GM23338 (cell line): Measurements from ENCODE around the gene PCSK5. TPM values are rescaled to one million over a fixed set of nuclear protein-coding genes. Genes with fewer than 3 reads are reported as not detected.

Experiments
- ATAC-seq: fragments of 200-7000 bp; cut with Tn5 transposase; 3 replicates; pipeline ENCODE4 v1.9.1; 2020
- DNase-seq: peaks from one replicate; pipeline ENCODE4 v3.0.0-alpha.2; 2015; ENCODE audit warnings: low spot score
- H2AFZ ChIP-seq: fragments of 200-600 bp; sonication (generic); 2 replicates; pipeline ENCODE4 v1.8.0; 2016; ENCODE audit warnings: antibody characterized with exemption, mild to moderate bottlenecking, moderate library complexity
- H3F3A ChIP-seq: fragments of 200-600 bp; sonication (generic); replicated peaks from 2 replicates; pipeline ENCODE4 v1.8.0; 2017; ENCODE audit warnings: antibody characterized with exemption, mixed run types, low read depth
- H3K27ac ChIP-seq: fragments of 200-600 bp; sonication (generic); 2 replicates; pipeline ENCODE4 v1.6.1; 2016; ENCODE audit warnings: low read depth
- H3K27me3 ChIP-seq: fragments of 200-600 bp; sonication (generic); 2 replicates; pipeline ENCODE4 v1.8.0; 2016; ENCODE audit warnings: mild to moderate bottlenecking, mixed run types, moderate library complexity; ENCODE audit not compliant: insufficient read depth
- H3K36me3 ChIP-seq: fragments of 200-600 bp; sonication (generic); 2 replicates; pipeline ENCODE4 v1.8.0; 2016; ENCODE audit warnings: mild to moderate bottlenecking; ENCODE audit not compliant: insufficient read depth
- H3K4me1 ChIP-seq: fragments of 200-600 bp; sonication (generic); 2 replicates; pipeline ENCODE4 v1.8.0; 2016; ENCODE audit warnings: mild to moderate bottlenecking, moderate library complexity; ENCODE audit not compliant: insufficient read depth
- H3K4me2 ChIP-seq: fragments of 200-600 bp; sonication (generic); 2 replicates; pipeline ENCODE4 v1.7.1; 2017; ENCODE audit warnings: mixed run types
- H3K4me3 ChIP-seq: fragments of 200-600 bp; sonication (generic); 2 replicates; pipeline ENCODE4 v1.6.1; 2016; ENCODE audit warnings: mixed run types
- H3K79me2 ChIP-seq: fragments of 200-600 bp; sonication (generic); replicated peaks from 2 replicates; pipeline ENCODE4 v1.8.0; 2017; ENCODE audit warnings: mild to moderate bottlenecking; ENCODE audit not compliant: insufficient read depth
- H3K9me2 ChIP-seq: fragments of 200-600 bp; sonication (generic); 2 replicates; pipeline ENCODE4 v1.8.0; 2017; ENCODE audit not compliant: insufficient read depth
- H4K20me1 ChIP-seq: fragments of 200-600 bp; sonication (generic); replicated peaks from 2 replicates; pipeline ENCODE4 v1.8.0; 2017; ENCODE audit warnings: mild to moderate bottlenecking; ENCODE audit not compliant: insufficient read depth
- H3K27ac Mint-ChIP-seq: 2 replicates; pipeline ENCODE4 v1.8.0; 2020; ENCODE audit warnings: inconsistent platforms, mild to moderate bottlenecking, moderate library complexity, mixed read lengths
- H3K27me3 Mint-ChIP-seq: 3 replicates; pipeline ENCODE4 v1.8.0; 2022; ENCODE audit warnings: low read depth, mild to moderate bottlenecking, moderate library complexity, mixed read lengths, inconsistent platforms; ENCODE audit not compliant: insufficient read depth, poor library complexity
- H3K36me3 Mint-ChIP-seq: 3 replicates; pipeline ENCODE4 v1.8.0; 2021; ENCODE audit warnings: low read depth, mild to moderate bottlenecking, inconsistent platforms, moderate library complexity, mixed read lengths
- H3K4me1 Mint-ChIP-seq: 3 replicates; pipeline ENCODE4 v1.8.0; 2020; ENCODE audit warnings: mild to moderate bottlenecking, inconsistent platforms, mixed read lengths
- H3K4me3 Mint-ChIP-seq: 3 replicates; pipeline ENCODE4 v1.8.0; 2021; ENCODE audit warnings: moderate library complexity, mild to moderate bottlenecking, inconsistent platforms, mixed read lengths
- H3K9me3 Mint-ChIP-seq: 3 replicates; pipeline ENCODE4 v1.8.0; 2020; ENCODE audit warnings: moderate library complexity, mild to moderate bottlenecking, inconsistent platforms, mixed read lengths
- CREB1 ChIP-seq: fragments of 250-450 bp; sonication (Bioruptor Pico); IDR thresholded peaks from 2 replicates; pipeline ENCODE4 v1.5.0; 2020; ENCODE audit warnings: low read depth, mild to moderate bottlenecking, moderate library complexity
- CTCF ChIP-seq, 2 experiments: fragments of 200-600 bp in 1 of 2; sonication (generic) in 1 of 2; conservative IDR thresholded peaks; 2 replicates each; pipeline versions ENCODE4 v1.5.1 to v1.6.1; 2016 to 2017; ENCODE audit warnings: antibody characterized with exemption in 2 of 2, low read depth in 2 of 2, mild to moderate bottlenecking in 2 of 2, moderate library complexity in 1 of 2
- ETS1 ChIP-seq: IDR thresholded peaks from 2 replicates; pipeline ENCODE4 v1.6.1; 2016; ENCODE audit warnings: antibody characterized with exemption
- EZH2 ChIP-seq: fragments of 200-600 bp; sonication (generic); IDR thresholded peaks from one replicate; pipeline ENCODE4 v1.8.0; 2017; ENCODE audit warnings: antibody characterized with exemption, mild to moderate bottlenecking, low read depth; ENCODE audit not compliant: unreplicated experiment
- EZH2phosphoT487 ChIP-seq: fragments of 200-600 bp; sonication (generic); IDR thresholded peaks from one replicate; pipeline ENCODE4 v1.8.1; 2018; ENCODE audit warnings: antibody characterized with exemption; ENCODE audit not compliant: unreplicated experiment
- JUNB ChIP-seq: IDR thresholded peaks from one replicate; pipeline ENCODE4 v1.6.1; 2016; ENCODE audit warnings: antibody characterized with exemption; ENCODE audit not compliant: unreplicated experiment
- NANOG ChIP-seq: IDR thresholded peaks from 2 replicates; pipeline ENCODE4 v1.6.1; 2016; ENCODE audit warnings: antibody characterized with exemption, borderline replicate concordance
- POLR2AphosphoS5 ChIP-seq: IDR thresholded peaks from 2 replicates; pipeline ENCODE4 v1.6.1; 2016; ENCODE audit warnings: antibody characterized with exemption, low read depth
- STAT1 ChIP-seq: IDR thresholded peaks from one replicate; pipeline ENCODE4 v1.6.1; 2016; ENCODE audit warnings: antibody characterized with exemption; ENCODE audit not compliant: unreplicated experiment
- ZNF114 ChIP-seq: fragments of 250-450 bp; sonication (Bioruptor Pico); IDR thresholded peaks from 2 replicates; pipeline ENCODE4 v1.5.0; 2020; ENCODE audit warnings: mild to moderate bottlenecking, moderate library complexity
- ZNF331 ChIP-seq: fragments of 250-450 bp; sonication (Bioruptor Pico); IDR thresholded peaks from 2 replicates; pipeline ENCODE4 v1.5.0; 2020; ENCODE audit warnings: low read depth, mild to moderate bottlenecking, moderate library complexity
- ZNF462 ChIP-seq: fragments of 250-450 bp; sonication (Bioruptor Pico); IDR thresholded peaks from 2 replicates; pipeline ENCODE4 v1.5.0; 2020; ENCODE audit warnings: mild to moderate bottlenecking, moderate library complexity
- polyA plus RNA-seq: library from polyadenylated mRNA; unstranded; fragments of >200 nt; fragmentation: Nextera tagmentation; extraction: Ambion mirVana; gene quantifications from 2 replicates; pipeline ENCODE4 v1.2.1, GENCODE V29; 2016
- total RNA-seq: library from RNA; depleted of rRNA; stranded (reverse); fragments of >200 nt; shearing (Covaris generic); gene quantifications from 2 replicates; pipeline ENCODE4 v1.2.3, GENCODE V29; 2014

The PCSK5 gene
- total and polyA plus RNA-seq, 2 experiments from 2014 or later = 12.3 to 34.8 TPM

GRCh38 chr9:76366275-76366674, 475.8 kb downstream of the PCSK5 start (continued):
- TF ChIP-seq ZNF462 (CRISPR knock-in tag) = no peak
- no peak for TF ChIP-seq JUNB

GRCh38 chr9:76369583-76369982, 479.1 kb downstream of the PCSK5 start:
- Histone ChIP-seq H3F3A (no peaks in the 10 kb centered on the region), H3K4me3 (no peak overlapping the region), H3K9me2 (no peaks in the 10 kb centered on the region), H3K27ac (no peak overlapping the region), H3K4me2 (no peak overlapping the region), H3K79me2 (no peaks in the 10 kb centered on the region), H3K4me1 (peaks cover under 1% of the 10 kb centered on the region; the same call in 1 of the 2 replicates), H2AFZ (no peak overlapping the region), H3K27me3 (no peaks in the 10 kb centered on the region), H4K20me1 (no peaks in the 10 kb centered on the region), H3K36me3 (no peaks in the 10 kb centered on the region)
- 0 out of 3 replicates have a peak, but pooled peaks cover 3% of the 10 kb centered on the region for H3K36me3 Mint-ChIP-seq
- H3K4me1 Mint-ChIP-seq = peaks cover 6% of the 10 kb centered on the region; the same call in 2 of the 3 replicates
- no peak overlapping the region for H3K4me3 Mint-ChIP-seq
- H3K9me3 Mint-ChIP-seq = no peaks in the 10 kb centered on the region
- H3K27ac Mint-ChIP-seq = no peak overlapping the region
- peaks cover 1% of the 10 kb centered on the region for H3K27me3 Mint-ChIP-seq
- no peak for ATAC-seq
- peak; percentile 5 for DNase-seq
- TF ChIP-seq ETS1 = no peak
- no peak for TF ChIP-seq EZH2phosphoT487
- no peak for TF ChIP-seq JUNB
- TF ChIP-seq EZH2 = no peak
- no peak for TF ChIP-seq CREB1 (CRISPR knock-in tag)
- TF ChIP-seq ZNF331 (CRISPR knock-in tag) = no peak
- no peak for TF ChIP-seq STAT1
- no peak for TF ChIP-seq POLR2AphosphoS5
- no peak for TF ChIP-seq NANOG
- no peak for TF ChIP-seq ZNF114 (CRISPR knock-in tag)
- no peak for TF ChIP-seq CTCF (conservative IDR thresholded peaks at IDR 0.05; ENCODE audit: low read depth in 2 of 2)
